Keratinocyte (primary cell): ENCODE data around the gene PGC.

Experiments used
- EZH2 ChIP-seq: IDR thresholded peaks from one replicate; pipeline ENCODE4 v1.6.1; 2012; ENCODE audit warnings: inconsistent platforms, mild to moderate bottlenecking, low read length, moderate library complexity
- TF ChIP-seq, protein P1 (sequence below), 3 experiments: IDR thresholded peaks in 1 of 3; conservative IDR thresholded peaks in 1 of 3; optimal IDR thresholded peaks in 1 of 3; 2 replicates in 2 of 3; 3 replicates in 1 of 3; pipeline versions ENCODE3 to v1.5.1; 2011; ENCODE audit warnings: low read length in 3 of 3, mild to moderate bottlenecking in 3 of 3, moderate library complexity in 2 of 3, control low read depth in 1 of 3, inconsistent platforms in 1 of 3; ENCODE audit not compliant: insufficient read depth in 2 of 3; ENCODE audit errors: extremely low read depth in 1 of 3

GRCh38 chr6:41694815-41695526 is 52.2 kb downstream of the PGC start:
- TF ChIP-seq, protein P1, sequence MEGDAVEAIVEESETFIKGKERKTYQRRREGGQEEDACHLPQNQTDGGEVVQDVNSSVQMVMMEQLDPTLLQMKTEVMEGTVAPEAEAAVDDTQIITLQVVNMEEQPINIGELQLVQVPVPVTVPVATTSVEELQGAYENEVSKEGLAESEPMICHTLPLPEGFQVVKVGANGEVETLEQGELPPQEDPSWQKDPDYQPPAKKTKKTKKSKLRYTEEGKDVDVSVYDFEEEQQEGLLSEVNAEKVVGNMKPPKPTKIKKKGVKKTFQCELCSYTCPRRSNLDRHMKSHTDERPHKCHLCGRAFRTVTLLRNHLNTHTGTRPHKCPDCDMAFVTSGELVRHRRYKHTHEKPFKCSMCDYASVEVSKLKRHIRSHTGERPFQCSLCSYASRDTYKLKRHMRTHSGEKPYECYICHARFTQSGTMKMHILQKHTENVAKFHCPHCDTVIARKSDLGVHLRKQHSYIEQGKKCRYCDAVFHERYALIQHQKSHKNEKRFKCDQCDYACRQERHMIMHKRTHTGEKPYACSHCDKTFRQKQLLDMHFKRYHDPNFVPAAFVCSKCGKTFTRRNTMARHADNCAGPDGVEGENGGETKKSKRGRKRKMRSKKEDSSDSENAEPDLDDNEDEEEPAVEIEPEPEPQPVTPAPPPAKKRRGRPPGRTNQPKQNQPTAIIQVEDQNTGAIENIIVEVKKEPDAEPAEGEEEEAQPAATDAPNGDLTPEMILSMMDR (optimal IDR thresholded peaks at IDR 0.05 in 1 of 3, IDR thresholded peaks at IDR 0.05 in 1 of 3, conservative IDR thresholded peaks at IDR 0.05 in 1 of 3; ENCODE audit: extremely low read depth in 1 of 3, insufficient read depth in 2 of 3, low read length in 3 of 3), result peak in 1 of 3 experiments; percentile 1
- TF ChIP-seq EZH2, result no peak
